SK-N-SH (cell line): ENCODE measurements around the gene LGR5. TPM values are rescaled to one million over a fixed set of nuclear protein-coding genes. Genes with fewer than 3 reads are reported as not detected.

Source experiments
- CTCF ChIA-PET: fragments of 300-600, 350-600 bp; formaldehyde crosslinking; extraction: SDS; loops from one replicate; lab custom pipeline; 2021; lab: Yijun Ruan, JAX
- POLR2A ChIA-PET: fragments of 350-600 bp; sonication (Branson Sonifier 250); formaldehyde crosslinking; extraction: SDS; loops from one replicate; lab custom pipeline; 2020; ENCODE audit warnings: antibody characterized with exemption, inconsistent platforms; lab: Yijun Ruan, JAX
- DNase-seq: peaks from one replicate; pipeline ENCODE4 v3.0.0; 2012
- H2AFZ ChIP-seq: fragments of 200-600 bp; sonication (generic); 2 replicates; pipeline ENCODE4 v1.8.1; 2016; ENCODE audit warnings: antibody characterized with exemption, mild to moderate bottlenecking, low read depth
- H3F3A ChIP-seq: fragments of 200-600 bp; sonication (generic); replicated peaks from 2 replicates; pipeline ENCODE3; 2016; ENCODE audit warnings: antibody characterized with exemption, mild to moderate bottlenecking; ENCODE audit not compliant: insufficient read depth
- H3K27ac ChIP-seq, 2 experiments: fragments of 200-500 bp in 1 of 2; fragments of 200-600 bp in 1 of 2; sonication (Bioruptor generic) in 1 of 2; sonication (generic), shearing (Covaris generic) in 1 of 2; 2 replicates each; pipeline versions ENCODE4 v1.5.1 to v1.6.1; 2014 to 2016; ENCODE audit warnings: low read depth in 2 of 2, inconsistent platforms in 1 of 2, low read length in 1 of 2, mild to moderate bottlenecking in 1 of 2, mixed read lengths in 1 of 2
- H3K27me3 ChIP-seq: fragments of 200-600 bp; sonication (generic), shearing (Covaris generic); 2 replicates; pipeline ENCODE4 v1.6.1; 2016; ENCODE audit warnings: mixed run types; ENCODE audit not compliant: insufficient read depth
- H3K36me3 ChIP-seq, 2 experiments: fragments of 200-500 bp in 1 of 2; fragments of 200-600 bp in 1 of 2; sonication (Bioruptor generic) in 1 of 2; sonication (generic) in 1 of 2; replicated peaks in 1 of 2; 2 replicates each; pipeline versions ENCODE3 to v1.5.1; 2014 to 2016; ENCODE audit warnings: low read length in 1 of 2, mild to moderate bottlenecking in 1 of 2; ENCODE audit not compliant: insufficient read depth in 2 of 2, control insufficient read depth in 1 of 2
- H3K4me1 ChIP-seq, 2 experiments: fragments of 200-500 bp in 1 of 2; fragments of 200-600 bp in 1 of 2; sonication (Bioruptor generic) in 1 of 2; sonication (generic), shearing (Covaris generic) in 1 of 2; 2 replicates each; pipeline versions ENCODE4 v1.5.1 to v1.6.1; 2014 to 2016; ENCODE audit warnings: low read depth in 1 of 2, low read length in 1 of 2, mixed run types in 1 of 2; ENCODE audit not compliant: insufficient read depth in 2 of 2, control insufficient read depth in 1 of 2
- H3K4me2 ChIP-seq: fragments of 200-600 bp; sonication (generic), shearing (Covaris generic); 2 replicates; pipeline ENCODE4 v1.6.1; 2017; ENCODE audit warnings: mixed run types
- H3K4me3 ChIP-seq, 2 experiments: fragments of 200-500 bp in 1 of 2; fragments of 200-600 bp in 1 of 2; sonication (Bioruptor generic) in 1 of 2; sonication (generic), shearing (Covaris generic) in 1 of 2; 2 replicates each; pipeline versions ENCODE4 v1.5.1 to v1.8.1; 2014 to 2016; ENCODE audit warnings: low read depth in 2 of 2, inconsistent platforms in 1 of 2, low read length in 1 of 2, mild to moderate bottlenecking in 1 of 2, mixed read lengths in 1 of 2, moderate library complexity in 1 of 2
- H3K79me2 ChIP-seq: fragments of 200-600 bp; sonication (generic); 2 replicates; pipeline ENCODE4 v1.8.1; 2017; ENCODE audit warnings: mild to moderate bottlenecking; ENCODE audit not compliant: insufficient read depth
- H3K9ac ChIP-seq: fragments of 200-600 bp; sonication (generic); 2 replicates; pipeline ENCODE4 v1.6.1; 2017; ENCODE audit warnings: mixed run types
- H3K9me2 ChIP-seq: fragments of 200-600 bp; sonication (generic); 2 replicates; pipeline ENCODE4 v1.6.1; 2017; ENCODE audit warnings: mixed run types
- H3K9me3 ChIP-seq: fragments of 200-600 bp; sonication (generic); 2 replicates; pipeline ENCODE4 v1.6.1; 2017; ENCODE audit warnings: mixed run types, mild to moderate bottlenecking, moderate library complexity
- H4K20me1 ChIP-seq: fragments of 200-600 bp; sonication (generic); 2 replicates; pipeline ENCODE4 v1.6.1; 2017; ENCODE audit warnings: mild to moderate bottlenecking, mixed run types; ENCODE audit not compliant: insufficient read depth
- EP300 ChIP-seq, 2 experiments: IDR thresholded peaks; 2 replicates each; pipeline versions ENCODE4 v1.4.0 to v1.6.1; 2012; ENCODE audit warnings: borderline replicate concordance in 1 of 2, low read depth in 1 of 2, low read length in 1 of 2
- FOSL2 ChIP-seq: IDR thresholded peaks from 2 replicates; pipeline ENCODE4 v1.4.0; 2012; ENCODE audit warnings: low read depth, mild to moderate bottlenecking, moderate library complexity, borderline replicate concordance
- GABPA ChIP-seq: IDR thresholded peaks from 2 replicates; pipeline ENCODE4 v1.4.0; 2012; ENCODE audit warnings: low read depth, mild to moderate bottlenecking
- GATA2 ChIP-seq: sonication (generic); formaldehyde crosslinking; IDR thresholded peaks from 2 replicates; pipeline ENCODE4 v1.5.0; 2020; ENCODE audit warnings: mild to moderate bottlenecking, missing genetic modification reagents
- MAX ChIP-seq: IDR thresholded peaks from 2 replicates; pipeline ENCODE4 v1.4.0; 2012; ENCODE audit warnings: low read depth
- MEF2A ChIP-seq: IDR thresholded peaks from 2 replicates; pipeline ENCODE4 v1.4.0; 2012; ENCODE audit warnings: low read depth, borderline replicate concordance
- MXI1 ChIP-seq: IDR thresholded peaks from 2 replicates; pipeline ENCODE4 v1.6.1; 2012; ENCODE audit warnings: mild to moderate bottlenecking, low read depth, low read length, improper control_type of control experiment
- PBX3 ChIP-seq: IDR thresholded peaks from 2 replicates; pipeline ENCODE4; 2012
- POLR2AphosphoS5 ChIP-seq: IDR thresholded peaks from 2 replicates; pipeline ENCODE4 v1.6.1; 2012; ENCODE audit warnings: low read depth, low read length
- RAD21 ChIP-seq: IDR thresholded peaks from 2 replicates; pipeline ENCODE4 v1.6.1; 2012; ENCODE audit warnings: mild to moderate bottlenecking, low read length
- REST ChIP-seq: IDR thresholded peaks from 2 replicates; pipeline ENCODE4 v1.6.1; 2012; ENCODE audit warnings: mild to moderate bottlenecking, low read depth, low read length, moderate library complexity
- RFX5 ChIP-seq: IDR thresholded peaks from 2 replicates; pipeline ENCODE4 v1.6.1; 2012; ENCODE audit warnings: mild to moderate bottlenecking, improper control_type of control experiment, low read length
- RXRA ChIP-seq: IDR thresholded peaks from 2 replicates; pipeline ENCODE4 v1.4.0; 2012; ENCODE audit warnings: low read depth, mild to moderate bottlenecking, borderline replicate concordance
- SIN3A ChIP-seq: IDR thresholded peaks from 2 replicates; pipeline ENCODE4 v1.6.1; 2012; ENCODE audit warnings: low read depth, mild to moderate bottlenecking, low read length, moderate library complexity, borderline replicate concordance
- SMC3 ChIP-seq: IDR thresholded peaks from 2 replicates; pipeline ENCODE4 v1.6.1; 2012; ENCODE audit warnings: low read depth, low read length, improper control_type of control experiment
- TAF1 ChIP-seq: IDR thresholded peaks from 2 replicates; pipeline ENCODE4 v1.6.1; 2012; ENCODE audit warnings: low read depth, mild to moderate bottlenecking, low read length, moderate library complexity, borderline replicate concordance
- TCF12 ChIP-seq: IDR thresholded peaks from 2 replicates; pipeline ENCODE4 v1.4.0; 2012
- TEAD4 ChIP-seq: IDR thresholded peaks from 2 replicates; pipeline ENCODE4 v1.4.0; 2012; ENCODE audit warnings: mild to moderate bottlenecking, borderline replicate concordance; ENCODE audit not compliant: insufficient read depth
- YY1 ChIP-seq: IDR thresholded peaks from 2 replicates; pipeline ENCODE4 v1.4.0; 2012; ENCODE audit warnings: low read depth, mild to moderate bottlenecking
- ZBTB33 ChIP-seq: IDR thresholded peaks from 2 replicates; pipeline ENCODE4 v1.4.0; 2012; ENCODE audit warnings: low read depth, borderline replicate concordance
- WGBS: methylation state at CpG from one replicate; pipeline ENCODE4 v1.1.6; 2017; ENCODE audit warnings: low lambda C conversion rate; 5-methylcytosine and 5-hydroxymethylcytosine counted together
- polyA plus RNA-seq, 3 experiments: library from polyadenylated mRNA; depleted of rRNA; stranded (reverse); fragments of >200 nt; gene quantifications; 2 replicates each; pipeline ENCODE4 v1.2.3, GENCODE V29; 2012
- TF ChIP-seq, protein P1 (sequence below): fragments of 200-600 bp; sonication (generic); IDR thresholded peaks from 2 replicates; pipeline ENCODE4 v1.6.1; 2017; ENCODE audit warnings: antibody characterized with exemption, mild to moderate bottlenecking, moderate library complexity

LGR5 gene
- polyA plus RNA-seq, 1 of the 3 experiments (the other 2 are of a cell fraction): 1.4 TPM

DNA sequence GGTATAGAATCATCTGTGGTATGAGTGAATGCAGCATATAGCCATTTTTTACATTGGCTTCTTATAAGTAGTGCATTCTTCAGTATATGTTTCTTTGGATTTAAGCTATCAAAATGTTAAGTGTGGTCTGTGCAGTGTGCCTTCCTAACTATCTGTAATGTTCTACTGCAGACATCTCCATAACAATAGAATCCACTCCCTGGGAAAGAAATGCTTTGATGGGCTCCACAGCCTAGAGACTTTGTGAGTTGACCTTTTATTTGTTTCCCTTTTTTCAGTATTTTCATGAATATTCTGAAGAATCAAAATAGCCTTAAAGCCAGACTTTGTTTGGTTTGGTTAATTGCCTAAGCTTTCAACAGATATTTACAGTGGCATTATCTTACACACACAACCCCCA is 116.8 kb downstream of the LGR5 start:
- no peak for DNase-seq
- ChIA-PET POLR2A (no interaction called here), CTCF (interaction anchor here (1.0 to 1.6 kb wide), 4 partner anchors 51 to 191 kb away, joined by 3 to 4 read pairs (median 4); no protein-coding TSS in a partner anchor)
- Histone ChIP-seq H4K20me1 (no peaks in the 10 kb centered on the region), H3K79me2 (no peaks in the 10 kb centered on the region), H3K9me3 (no peaks in the 10 kb centered on the region), H2AFZ (no peak overlapping the region), H3K9ac (no peak overlapping the region), H3K27ac (peak overlapping the region; percentile 70 to 77), H3F3A (peaks cover 31% of the 10 kb centered on the region), H3K36me3 (no peaks in the 10 kb centered on the region), H3K27me3 (no peaks in the 10 kb centered on the region), H3K4me1 (peaks cover 20 to 28% of the 10 kb centered on the region in 2 experiments), H3K9me2 (no peaks in the 10 kb centered on the region), H3K4me3 (no peak overlapping the region), H3K4me2 (no peak overlapping the region)
- TF ChIP-seq YY1 (no peak), EP300 (IDR thresholded peaks at IDR 0.05; ENCODE audit: borderline replicate concordance in 1 of 2, low read depth in 1 of 2, low read length in 1 of 2) (no peak), PBX3 (no peak), POLR2AphosphoS5 (no peak), ZBTB33 (no peak), FOSL2 (no peak), GABPA (no peak), TAF1 (no peak), MXI1 (no peak), SIN3A (no peak), MEF2A (no peak), TEAD4 (no peak)
- TF ChIP-seq, protein P1, sequence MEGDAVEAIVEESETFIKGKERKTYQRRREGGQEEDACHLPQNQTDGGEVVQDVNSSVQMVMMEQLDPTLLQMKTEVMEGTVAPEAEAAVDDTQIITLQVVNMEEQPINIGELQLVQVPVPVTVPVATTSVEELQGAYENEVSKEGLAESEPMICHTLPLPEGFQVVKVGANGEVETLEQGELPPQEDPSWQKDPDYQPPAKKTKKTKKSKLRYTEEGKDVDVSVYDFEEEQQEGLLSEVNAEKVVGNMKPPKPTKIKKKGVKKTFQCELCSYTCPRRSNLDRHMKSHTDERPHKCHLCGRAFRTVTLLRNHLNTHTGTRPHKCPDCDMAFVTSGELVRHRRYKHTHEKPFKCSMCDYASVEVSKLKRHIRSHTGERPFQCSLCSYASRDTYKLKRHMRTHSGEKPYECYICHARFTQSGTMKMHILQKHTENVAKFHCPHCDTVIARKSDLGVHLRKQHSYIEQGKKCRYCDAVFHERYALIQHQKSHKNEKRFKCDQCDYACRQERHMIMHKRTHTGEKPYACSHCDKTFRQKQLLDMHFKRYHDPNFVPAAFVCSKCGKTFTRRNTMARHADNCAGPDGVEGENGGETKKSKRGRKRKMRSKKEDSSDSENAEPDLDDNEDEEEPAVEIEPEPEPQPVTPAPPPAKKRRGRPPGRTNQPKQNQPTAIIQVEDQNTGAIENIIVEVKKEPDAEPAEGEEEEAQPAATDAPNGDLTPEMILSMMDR: no peak

DNA sequence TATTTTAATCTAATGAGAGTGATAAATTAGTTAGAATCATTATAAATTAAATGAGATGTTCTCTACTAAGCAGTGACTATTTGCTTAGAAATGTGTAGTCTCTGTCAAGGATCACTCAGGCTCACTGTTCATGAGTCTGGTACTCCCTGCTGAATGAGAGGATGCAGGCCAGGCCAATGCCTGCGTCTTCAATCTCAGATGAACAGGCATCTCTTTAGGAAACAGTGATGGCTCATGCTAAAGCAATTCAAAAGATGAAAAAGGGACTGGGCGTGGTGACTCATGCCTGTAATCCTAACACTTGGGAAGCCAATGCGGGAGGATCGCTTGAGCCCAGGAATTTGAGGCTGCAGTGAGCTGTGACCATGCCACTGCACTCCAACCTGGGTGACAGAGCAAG is 117.3 kb downstream of the LGR5 start:
- POLR2A ChIA-PET: no interaction called here
- H3K4me3 ChIP-seq: no peak overlapping the region
- WGBS: 5% methylated on average over 4 of the region's 4 CpGs
- TF ChIP-seq GATA2 (CRISPR knock-in tag): no peak
- peak; percentile 85 for TF ChIP-seq TCF12
- TF ChIP-seq RAD21: no peak
- no peak for TF ChIP-seq YY1
- no peak for TF ChIP-seq REST
- no peak; the same call in 1 of the 2 replicates for TF ChIP-seq RXRA
- TF ChIP-seq MAX: peak; percentile 80
- peak; percentile 88 for TF ChIP-seq TEAD4
- TF ChIP-seq POLR2AphosphoS5: no peak
- TF ChIP-seq SMC3: no peak
- no peak for TF ChIP-seq RFX5

More for the DNA sequence above, 117.3 kb downstream of the LGR5 start:
- CTCF ChIA-PET: interaction anchor here (1.0 to 1.6 kb wide), 4 partner anchors 71 to 190 kb away, joined by 4 read pairs; no protein-coding TSS in a partner anchor
- Histone ChIP-seq H3K4me2 (no peak overlapping the region), H3K9ac (no peak overlapping the region), H3K36me3 (no peaks in the 10 kb centered on the region), H3K27me3 (no peaks in the 10 kb centered on the region), H3K79me2 (no peaks in the 10 kb centered on the region), H3K27ac (peak overlapping the region; percentile 70 to 94), H2AFZ (no peak overlapping the region), H3F3A (peaks cover 31% of the 10 kb centered on the region), H3K4me1 (peaks cover 20 to 31% of the 10 kb centered on the region in 2 experiments), H4K20me1 (no peaks in the 10 kb centered on the region), H3K9me2 (no peaks in the 10 kb centered on the region), H3K9me3 (no peaks in the 10 kb centered on the region)
- no peak for DNase-seq
